ENCODE data around the gene CPM.

GRCh38 chr12:68972595-68972994 lies 39.6 kb upstream of the CPM start:
- TF ChIP-seq, protein P1, sequence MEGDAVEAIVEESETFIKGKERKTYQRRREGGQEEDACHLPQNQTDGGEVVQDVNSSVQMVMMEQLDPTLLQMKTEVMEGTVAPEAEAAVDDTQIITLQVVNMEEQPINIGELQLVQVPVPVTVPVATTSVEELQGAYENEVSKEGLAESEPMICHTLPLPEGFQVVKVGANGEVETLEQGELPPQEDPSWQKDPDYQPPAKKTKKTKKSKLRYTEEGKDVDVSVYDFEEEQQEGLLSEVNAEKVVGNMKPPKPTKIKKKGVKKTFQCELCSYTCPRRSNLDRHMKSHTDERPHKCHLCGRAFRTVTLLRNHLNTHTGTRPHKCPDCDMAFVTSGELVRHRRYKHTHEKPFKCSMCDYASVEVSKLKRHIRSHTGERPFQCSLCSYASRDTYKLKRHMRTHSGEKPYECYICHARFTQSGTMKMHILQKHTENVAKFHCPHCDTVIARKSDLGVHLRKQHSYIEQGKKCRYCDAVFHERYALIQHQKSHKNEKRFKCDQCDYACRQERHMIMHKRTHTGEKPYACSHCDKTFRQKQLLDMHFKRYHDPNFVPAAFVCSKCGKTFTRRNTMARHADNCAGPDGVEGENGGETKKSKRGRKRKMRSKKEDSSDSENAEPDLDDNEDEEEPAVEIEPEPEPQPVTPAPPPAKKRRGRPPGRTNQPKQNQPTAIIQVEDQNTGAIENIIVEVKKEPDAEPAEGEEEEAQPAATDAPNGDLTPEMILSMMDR (conservative IDR thresholded peaks at IDR 0.05; ENCODE audit: low read length) = no peak
- no peak for TF ChIP-seq EZH2phosphoT487 (IDR thresholded peaks at IDR 0.05; ENCODE audit: borderline replicate concordance, low read depth, low read length)
